HK-2 (cell line): ENCODE measurements around the gene IMMT.
A peak's percentile ranks its signal among the peaks of the same experiment; 100 is the strongest.

ENCODE experiments used
- DNase-seq: peaks from one replicate; pipeline ENCODE4 v3.0.0-alpha.2; 2018; ENCODE audit not compliant: unreplicated experiment

The IMMT gene

GRCh38 chr2:86226636-86227520 lies 31.6 kb upstream of the IMMT start:
- DNase-seq: no peak

- no peak for DNase-seq
These were observed 30.8 kb upstream of the IMMT start for GRCh38 chr2:86226070-86226469.

- DNase-seq: no peak
These were observed 30.3 kb upstream of the IMMT start for GRCh38 chr2:86225581-86225980.

- DNase-seq: no peak
These were observed 29.5 kb upstream of the IMMT start for GRCh38 chr2:86224645-86225355.

- no peak for DNase-seq
These were observed 28.8 kb upstream of the IMMT start for GRCh38 chr2:86223927-86224560.

- no peak for DNase-seq
These were observed 28.1 kb upstream of the IMMT start for GRCh38 chr2:86223140-86223926.

GRCh38 chr2:86221066-86221684 lies 25.9 kb upstream of the IMMT start:
- DNase-seq: peak; percentile 36

GRCh38 chr2:86219896-86220295 lies 24.6 kb upstream of the IMMT start:
- no peak for DNase-seq

GRCh38 chr2:86218124-86218523 lies 22.9 kb upstream of the IMMT start:
- DNase-seq: no peak

GRCh38 chr2:86216575-86217555 lies 21.6 kb upstream of the IMMT start:
- DNase-seq: no peak

GRCh38 chr2:86214503-86214832 lies 19.2 kb upstream of the IMMT start:
- no peak for DNase-seq

GRCh38 chr2:86213699-86214502 lies 18.6 kb upstream of the IMMT start:
- no peak for DNase-seq

GRCh38 chr2:86213056-86213455 lies 17.8 kb upstream of the IMMT start:
- no peak for DNase-seq

- DNase-seq: no peak
These were observed 16.5 kb upstream of the IMMT start for GRCh38 chr2:86211796-86212188.

- DNase-seq: no peak
These were observed 16.0 kb upstream of the IMMT start for GRCh38 chr2:86211033-86211795.

- no peak for DNase-seq
These were observed 9.2 kb upstream of the IMMT start for GRCh38 chr2:86204458-86204857.

GRCh38 chr2:86203614-86204013 lies 8.4 kb upstream of the IMMT start:
- DNase-seq: no peak

- DNase-seq: no peak
These were observed 7.4 kb upstream of the IMMT start for GRCh38 chr2:86202702-86203101.

- no peak for DNase-seq
These were observed 7.1 kb upstream of the IMMT start for GRCh38 chr2:86202336-86202692.
